ENCODE measurements around the gene PRDM16.

DNA sequence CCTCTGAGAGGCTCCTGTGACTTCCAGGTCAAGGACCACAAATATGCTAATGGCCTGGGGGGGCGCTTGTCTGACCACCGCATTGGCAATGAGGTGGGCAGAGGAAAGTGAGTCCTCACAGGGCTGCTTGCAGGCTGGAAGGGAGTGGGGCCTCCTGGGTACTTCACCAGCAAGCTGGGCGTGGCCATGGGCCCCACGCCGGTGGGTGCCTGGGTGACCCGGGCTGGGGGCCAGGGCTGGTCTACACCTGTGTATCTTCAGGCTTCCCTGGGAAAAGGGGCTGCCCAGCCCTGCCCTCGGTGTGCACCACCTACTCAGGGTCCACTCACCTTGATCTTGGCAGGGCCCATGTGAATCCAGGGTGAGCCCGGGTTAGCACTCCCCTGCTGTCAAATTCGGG is 167.4 kb downstream of the PRDM16 start:
- TF ChIP-seq, protein P1, sequence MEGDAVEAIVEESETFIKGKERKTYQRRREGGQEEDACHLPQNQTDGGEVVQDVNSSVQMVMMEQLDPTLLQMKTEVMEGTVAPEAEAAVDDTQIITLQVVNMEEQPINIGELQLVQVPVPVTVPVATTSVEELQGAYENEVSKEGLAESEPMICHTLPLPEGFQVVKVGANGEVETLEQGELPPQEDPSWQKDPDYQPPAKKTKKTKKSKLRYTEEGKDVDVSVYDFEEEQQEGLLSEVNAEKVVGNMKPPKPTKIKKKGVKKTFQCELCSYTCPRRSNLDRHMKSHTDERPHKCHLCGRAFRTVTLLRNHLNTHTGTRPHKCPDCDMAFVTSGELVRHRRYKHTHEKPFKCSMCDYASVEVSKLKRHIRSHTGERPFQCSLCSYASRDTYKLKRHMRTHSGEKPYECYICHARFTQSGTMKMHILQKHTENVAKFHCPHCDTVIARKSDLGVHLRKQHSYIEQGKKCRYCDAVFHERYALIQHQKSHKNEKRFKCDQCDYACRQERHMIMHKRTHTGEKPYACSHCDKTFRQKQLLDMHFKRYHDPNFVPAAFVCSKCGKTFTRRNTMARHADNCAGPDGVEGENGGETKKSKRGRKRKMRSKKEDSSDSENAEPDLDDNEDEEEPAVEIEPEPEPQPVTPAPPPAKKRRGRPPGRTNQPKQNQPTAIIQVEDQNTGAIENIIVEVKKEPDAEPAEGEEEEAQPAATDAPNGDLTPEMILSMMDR (IDR thresholded peaks at IDR 0.05) = no peak
- TF ChIP-seq POLR2A (IDR thresholded peaks at IDR 0.05) = no peak
